Activated T-cell treated with anti-CD3 and anti-CD28 coated beads, Interleukin-2, amount 50 U/mL, for 24 hours (primary cell): Measurements from ENCODE around the gene NEURL1B.

Experiments
- DNase-seq: peaks from one replicate; pipeline ENCODE4 v3.0.0-alpha.2; 2020
- H3K27ac Mint-ChIP-seq: 2 replicates; pipeline ENCODE4 v1.8.0; 2020; ENCODE audit warnings: mild to moderate bottlenecking, mixed read lengths
- H3K27me3 Mint-ChIP-seq: 2 replicates; pipeline ENCODE4 v1.8.0; 2020; ENCODE audit warnings: mixed read lengths
- H3K36me3 Mint-ChIP-seq: 2 replicates; pipeline ENCODE4 v1.8.0; 2020; ENCODE audit warnings: low read depth, mixed read lengths
- H3K4me1 Mint-ChIP-seq: 2 replicates; pipeline ENCODE4 v1.8.0; 2020; ENCODE audit warnings: low read depth, mixed read lengths
- H3K4me3 Mint-ChIP-seq: 2 replicates; pipeline ENCODE4 v1.8.0; 2020; ENCODE audit warnings: mild to moderate bottlenecking, moderate library complexity, mixed read lengths
- H3K9me3 Mint-ChIP-seq: 2 replicates; pipeline ENCODE4 v1.8.0; 2020; ENCODE audit warnings: mixed read lengths

The NEURL1B gene

DNA sequence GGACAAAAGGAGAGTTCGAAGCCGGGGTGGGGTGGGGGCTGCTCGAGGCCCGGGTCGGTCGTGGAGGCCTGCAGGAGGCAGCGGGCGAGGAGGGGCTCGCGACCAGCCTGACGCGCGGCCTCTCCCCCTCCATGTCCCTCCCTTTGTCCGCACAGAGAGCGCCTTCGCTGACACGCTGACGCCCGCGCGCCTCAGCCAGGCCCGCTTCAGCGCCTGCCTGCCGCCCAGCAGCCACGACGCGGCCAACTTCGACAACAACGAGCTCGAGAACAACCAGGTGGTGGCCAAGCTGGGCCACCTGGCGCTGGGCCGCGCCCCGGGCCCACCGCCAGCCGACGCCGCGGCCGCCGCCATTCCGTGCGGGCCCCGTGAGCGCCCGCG is 42.2 kb downstream of the NEURL1B start:
- H3K9me3 Mint-ChIP-seq = no peaks in the 10 kb centered on the region
- peaks cover 7% of the 10 kb centered on the region for H3K27me3 Mint-ChIP-seq
- H3K36me3 Mint-ChIP-seq = no peaks in the 10 kb centered on the region
- H3K27ac Mint-ChIP-seq = no peak overlapping the region
- DNase-seq = no peak
- peaks cover 7% of the 10 kb centered on the region for H3K4me1 Mint-ChIP-seq
- H3K4me3 Mint-ChIP-seq = no peak overlapping the region

- Mint-ChIP-seq H3K27ac (no peak overlapping the region), H3K4me3 (peak overlapping the region; percentile 32), H3K4me1 (peaks cover 11% of the 10 kb centered on the region), H3K36me3 (no peaks in the 10 kb centered on the region), H3K27me3 (peaks cover 7% of the 10 kb centered on the region), H3K9me3 (no peaks in the 10 kb centered on the region)
- DNase-seq = peak; percentile 56
Observed at GRCh38 chr5:172683645-172684471, 42.8 kb downstream of the NEURL1B start.

- Mint-ChIP-seq H3K27me3 (peaks cover 7% of the 10 kb centered on the region), H3K4me3 (no peak overlapping the region), H3K36me3 (no peaks in the 10 kb centered on the region), H3K27ac (no peak overlapping the region), H3K4me1 (peaks cover 17% of the 10 kb centered on the region), H3K9me3 (no peaks in the 10 kb centered on the region)
- DNase-seq = no peak
Observed at GRCh38 chr5:172685091-172685490, 44.0 kb downstream of the NEURL1B start.

- Mint-ChIP-seq H3K36me3 (no peaks in the 10 kb centered on the region), H3K27ac (no peak overlapping the region), H3K4me1 (peaks cover 22% of the 10 kb centered on the region), H3K27me3 (peaks cover 7% of the 10 kb centered on the region), H3K9me3 (no peaks in the 10 kb centered on the region), H3K4me3 (no peak overlapping the region)
- no peak for DNase-seq
Observed at GRCh38 chr5:172686111-172686510, 45.0 kb downstream of the NEURL1B start.

GRCh38 chr5:172686539-172687390 is 45.7 kb downstream of the NEURL1B start:
- H3K9me3 Mint-ChIP-seq = no peaks in the 10 kb centered on the region
- H3K36me3 Mint-ChIP-seq = no peaks in the 10 kb centered on the region
- no peak for DNase-seq
- H3K27me3 Mint-ChIP-seq = peaks cover 7% of the 10 kb centered on the region
- H3K27ac Mint-ChIP-seq = no peak overlapping the region
- peaks cover 22% of the 10 kb centered on the region for H3K4me1 Mint-ChIP-seq
- H3K4me3 Mint-ChIP-seq = no peak overlapping the region

DNA sequence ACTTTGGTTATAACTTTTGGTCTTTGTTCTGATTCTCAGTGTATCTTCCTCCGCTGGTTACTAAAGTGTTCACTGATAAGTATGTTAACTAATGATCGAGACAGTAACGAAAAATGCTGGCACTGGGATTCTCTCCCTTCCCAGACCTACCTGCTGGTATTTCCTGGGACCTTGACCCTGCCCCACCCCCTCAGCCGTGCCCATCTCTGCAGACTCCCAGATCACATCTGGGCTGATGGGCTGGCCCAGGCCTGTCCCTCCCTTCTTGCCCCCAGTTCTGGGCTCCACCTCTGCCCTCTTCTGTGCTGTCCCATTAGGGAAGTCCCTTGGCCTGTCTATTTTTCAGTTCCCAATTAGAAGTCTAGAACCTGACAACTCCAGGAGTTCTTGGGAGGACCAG is 46.9 kb downstream of the NEURL1B start:
- Mint-ChIP-seq H3K4me1 (peaks cover 21% of the 10 kb centered on the region), H3K4me3 (no peak overlapping the region), H3K36me3 (no peaks in the 10 kb centered on the region), H3K27ac (peak overlapping the region; percentile 26), H3K9me3 (no peaks in the 10 kb centered on the region), H3K27me3 (peaks cover 2% of the 10 kb centered on the region)
- no peak for DNase-seq

- H3K27me3 Mint-ChIP-seq = no peaks in the 10 kb centered on the region
- no peaks in the 10 kb centered on the region for H3K9me3 Mint-ChIP-seq
- H3K4me3 Mint-ChIP-seq = no peak overlapping the region
- peak; percentile 46 for DNase-seq
- H3K4me1 Mint-ChIP-seq = peaks cover 20% of the 10 kb centered on the region
- no peaks in the 10 kb centered on the region for H3K36me3 Mint-ChIP-seq
- peak overlapping the region; percentile 26 for H3K27ac Mint-ChIP-seq
Observed at GRCh38 chr5:172688349-172689217, 47.5 kb downstream of the NEURL1B start.

- DNase-seq = no peak
Observed at GRCh38 chr5:172689218-172689572, 48.1 kb downstream of the NEURL1B start.

DNA sequence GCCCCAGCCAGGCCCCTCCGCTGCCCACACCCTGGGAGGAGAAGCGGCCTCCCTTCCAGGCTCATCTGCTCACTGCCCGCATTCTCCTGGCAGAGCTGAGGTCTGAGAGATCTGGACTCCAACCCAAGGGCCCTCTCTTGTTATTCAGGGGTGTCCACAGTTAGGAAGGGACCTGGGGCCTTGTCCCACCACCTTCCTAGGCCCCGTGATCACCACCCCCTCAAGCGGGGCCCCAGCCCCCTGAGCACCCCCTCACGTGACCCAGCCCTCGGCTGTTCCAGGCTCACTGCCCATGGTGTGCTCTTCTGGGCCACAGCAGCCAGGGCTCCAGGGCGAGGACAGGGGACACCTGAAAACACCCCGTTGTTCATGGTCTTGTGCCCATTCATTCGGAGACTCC is 48.7 kb downstream of the NEURL1B start:
- no peak overlapping the region for H3K27ac Mint-ChIP-seq
- H3K27me3 Mint-ChIP-seq = no peaks in the 10 kb centered on the region
- DNase-seq = no peak
- peaks cover 20% of the 10 kb centered on the region for H3K4me1 Mint-ChIP-seq
- no peaks in the 10 kb centered on the region for H3K9me3 Mint-ChIP-seq
- H3K4me3 Mint-ChIP-seq = no peak overlapping the region
- H3K36me3 Mint-ChIP-seq = no peaks in the 10 kb centered on the region

More at GRCh38 chr5:172689218-172689572, 48.1 kb downstream of the NEURL1B start:
- Mint-ChIP-seq H3K4me1 (peaks cover 20% of the 10 kb centered on the region), H3K4me3 (no peak overlapping the region), H3K36me3 (no peaks in the 10 kb centered on the region), H3K27me3 (no peaks in the 10 kb centered on the region), H3K9me3 (no peaks in the 10 kb centered on the region), H3K27ac (no peak overlapping the region)

- H3K9me3 Mint-ChIP-seq = no peaks in the 10 kb centered on the region
- no peak overlapping the region for H3K4me3 Mint-ChIP-seq
- peaks cover 20% of the 10 kb centered on the region for H3K4me1 Mint-ChIP-seq
- H3K36me3 Mint-ChIP-seq = no peaks in the 10 kb centered on the region
- H3K27me3 Mint-ChIP-seq = no peaks in the 10 kb centered on the region
- no peak for DNase-seq
- H3K27ac Mint-ChIP-seq = no peak overlapping the region
Observed at GRCh38 chr5:172690258-172691075, 49.4 kb downstream of the NEURL1B start.

- no peak overlapping the region for H3K27ac Mint-ChIP-seq
Observed at GRCh38 chr5:172691886-172692285, 50.8 kb downstream of the NEURL1B start.

DNA sequence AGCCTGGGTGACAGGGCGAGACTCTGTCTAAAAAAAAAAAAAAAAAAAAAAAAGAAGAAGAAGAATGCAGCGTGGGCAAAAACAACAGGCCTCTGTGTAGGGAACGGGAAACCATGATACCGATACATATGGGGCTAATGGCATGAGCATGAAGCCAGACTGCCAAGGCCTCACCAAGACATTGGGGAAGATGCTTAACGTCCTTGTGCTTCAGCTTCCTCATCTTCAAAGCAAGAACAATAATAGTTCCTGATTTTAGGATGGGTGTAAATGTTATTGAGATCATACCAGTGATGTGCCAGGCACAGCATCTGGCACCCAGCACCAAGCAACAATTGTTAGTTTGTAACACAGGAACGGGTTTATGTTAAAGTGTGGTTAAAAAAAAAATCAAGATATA is 51.4 kb downstream of the NEURL1B start:
- no peaks in the 10 kb centered on the region for H3K36me3 Mint-ChIP-seq
- no peaks in the 10 kb centered on the region for H3K9me3 Mint-ChIP-seq
- H3K27me3 Mint-ChIP-seq = no peaks in the 10 kb centered on the region
- H3K4me1 Mint-ChIP-seq = peaks cover 27% of the 10 kb centered on the region
- H3K27ac Mint-ChIP-seq = no peak overlapping the region
- no peak overlapping the region for H3K4me3 Mint-ChIP-seq
- DNase-seq = no peak

More at GRCh38 chr5:172691886-172692285, 50.8 kb downstream of the NEURL1B start:
- Mint-ChIP-seq H3K4me1 (peaks cover 22% of the 10 kb centered on the region), H3K4me3 (no peak overlapping the region), H3K36me3 (no peaks in the 10 kb centered on the region), H3K9me3 (no peaks in the 10 kb centered on the region), H3K27me3 (no peaks in the 10 kb centered on the region)
- no peak for DNase-seq

DNA sequence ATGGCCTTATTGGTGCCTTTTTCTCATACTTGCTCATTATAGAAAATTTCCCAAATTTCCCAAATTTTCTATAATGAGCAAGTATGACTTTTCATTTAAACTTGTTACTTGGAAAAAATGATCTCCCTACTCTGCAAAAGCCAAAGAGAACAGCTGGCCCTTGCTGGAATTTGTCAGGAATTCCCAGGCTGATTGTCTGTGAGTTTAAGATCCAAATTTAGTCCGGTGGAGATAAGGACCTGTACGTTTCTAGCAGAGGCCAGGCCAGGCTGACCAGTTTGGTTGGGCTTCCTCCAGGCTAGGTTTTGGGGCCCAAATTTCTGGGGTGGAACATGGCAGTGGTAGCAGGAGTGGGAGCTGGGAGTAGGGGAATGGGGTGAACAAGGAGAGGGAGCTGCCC is 51.9 kb downstream of the NEURL1B start:
- H3K27ac Mint-ChIP-seq = no peak overlapping the region
- no peak overlapping the region for H3K4me3 Mint-ChIP-seq
- H3K36me3 Mint-ChIP-seq = no peaks in the 10 kb centered on the region
- H3K27me3 Mint-ChIP-seq = no peaks in the 10 kb centered on the region
- no peak for DNase-seq
- H3K9me3 Mint-ChIP-seq = no peaks in the 10 kb centered on the region
- peaks cover 31% of the 10 kb centered on the region for H3K4me1 Mint-ChIP-seq

GRCh38 chr5:172694061-172694460 is 53.0 kb downstream of the NEURL1B start:
- no peak for DNase-seq
- peaks cover 21% of the 10 kb centered on the region for H3K4me1 Mint-ChIP-seq
- H3K27me3 Mint-ChIP-seq = no peaks in the 10 kb centered on the region
- no peak overlapping the region for H3K27ac Mint-ChIP-seq
- H3K36me3 Mint-ChIP-seq = no peaks in the 10 kb centered on the region
- no peaks in the 10 kb centered on the region for H3K9me3 Mint-ChIP-seq
- H3K4me3 Mint-ChIP-seq = no peak overlapping the region
